ENCODE results near the gene TRIM38.

TRIM38 gene

DNA sequence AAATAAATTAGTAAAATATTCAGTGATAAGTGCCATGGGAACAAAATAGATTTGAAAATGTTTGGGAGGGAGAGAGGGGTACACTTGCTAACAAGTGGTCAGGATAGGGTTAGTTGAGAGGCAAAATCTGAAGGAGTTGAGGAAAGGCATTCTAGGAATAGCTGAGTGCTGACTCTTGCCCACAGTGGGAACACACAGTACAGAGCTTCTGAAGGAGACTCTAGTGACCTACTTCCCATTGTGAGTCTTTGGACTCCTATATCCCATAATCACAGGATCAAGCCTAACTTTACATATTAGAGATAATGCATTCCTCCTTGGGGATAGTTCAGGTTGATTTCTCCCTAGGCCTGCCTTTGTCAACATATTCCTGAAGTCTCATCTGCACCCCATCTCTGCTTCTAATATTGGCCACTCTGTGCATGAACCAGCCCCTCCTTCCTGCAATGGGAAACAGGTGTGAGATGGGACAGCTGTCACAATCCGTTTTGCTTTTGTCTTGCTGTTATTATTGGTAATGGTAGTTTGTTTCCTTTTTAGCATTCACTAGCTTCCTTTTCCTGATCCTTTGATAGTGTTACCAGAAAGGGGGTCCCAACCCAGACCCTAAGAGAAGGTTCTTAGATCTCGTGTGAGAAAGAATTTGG, 2.6 kb upstream of the TRIM38 start:
- peaks cover 26% of the 10 kb centered on the region for H3K9me3 ChIP-seq (ENCODE audit: insufficient read depth, low read depth, low read length)
- H3K4me3 ChIP-seq (ENCODE audit: low read length): no peak overlapping the region
- H3K4me1 ChIP-seq (ENCODE audit: insufficient read depth, low read length): peaks cover 8% of the 10 kb centered on the region; the same call in 1 of the 2 replicates
- H3K9ac ChIP-seq (ENCODE audit: low read depth, low read length): no peak overlapping the region
- no peaks in the 10 kb centered on the region for H3K27me3 ChIP-seq (ENCODE audit: insufficient read depth, low read length)
- H3K36me3 ChIP-seq (ENCODE audit: insufficient read depth, low read depth, low read length): no peaks in the 10 kb centered on the region
- no peak overlapping the region for H3K27ac ChIP-seq (ENCODE audit: low read length)

DNA sequence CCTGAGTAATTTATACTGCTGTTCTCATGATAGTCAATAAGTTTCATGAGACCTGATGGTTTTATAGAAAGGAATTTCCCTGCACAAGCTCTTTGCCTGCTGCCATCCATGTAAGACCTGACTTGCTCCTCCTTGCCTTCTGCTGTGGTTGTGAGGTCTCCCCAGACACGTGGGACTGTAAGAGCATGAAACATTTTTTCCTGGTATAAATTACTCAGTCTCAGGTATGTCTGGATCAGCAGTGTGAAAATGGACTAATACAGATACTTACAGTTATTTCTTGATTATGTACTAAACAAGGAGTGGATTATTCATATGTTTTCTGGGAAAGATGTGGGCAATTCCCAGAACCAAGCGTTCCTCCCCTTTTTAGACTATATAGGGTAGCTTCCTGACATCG, 1.9 kb upstream of the TRIM38 start:
- peaks cover 26% of the 10 kb centered on the region for H3K9me3 ChIP-seq (ENCODE audit: insufficient read depth, low read depth, low read length)
- H3K9ac ChIP-seq (ENCODE audit: low read depth, low read length): no peak overlapping the region
- H3K27me3 ChIP-seq (ENCODE audit: insufficient read depth, low read length): no peaks in the 10 kb centered on the region
- no peak overlapping the region for H3K4me3 ChIP-seq (ENCODE audit: low read length)
- H3K36me3 ChIP-seq (ENCODE audit: insufficient read depth, low read depth, low read length): no peaks in the 10 kb centered on the region
- H3K4me1 ChIP-seq (ENCODE audit: insufficient read depth, low read length): peaks cover 8% of the 10 kb centered on the region; the same call in 1 of the 2 replicates
- no peak overlapping the region for H3K27ac ChIP-seq (ENCODE audit: low read length)

DNA sequence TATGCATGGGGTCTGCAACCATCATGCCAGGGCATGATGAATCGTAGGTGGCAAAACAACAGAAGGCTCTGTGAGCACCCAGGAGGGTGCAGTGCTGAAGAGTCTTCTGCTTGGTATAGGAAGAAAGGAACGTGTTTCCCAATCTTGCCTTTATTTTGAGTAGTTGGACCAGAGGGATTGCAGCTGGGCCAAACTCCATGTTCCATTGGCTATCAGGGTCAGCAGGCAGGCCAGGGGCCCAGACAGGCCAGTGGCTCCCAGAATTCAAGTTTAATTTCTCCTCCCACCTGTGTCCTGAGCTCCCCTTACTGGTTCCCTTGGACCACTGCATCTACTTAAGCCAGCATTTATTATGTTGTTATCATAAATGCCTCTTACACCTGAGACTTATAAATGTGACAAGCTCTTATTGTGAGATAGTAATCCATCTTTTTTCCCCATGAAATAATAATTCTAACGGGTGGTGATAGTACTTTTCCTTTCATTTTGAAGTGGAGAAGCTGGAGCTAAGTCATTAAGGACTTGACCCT, 918 bp upstream of the TRIM38 start:
- Histone ChIP-seq H3K27ac (ENCODE audit: low read length) (no peak overlapping the region), H3K9ac (ENCODE audit: low read depth, low read length) (no peak overlapping the region), H3K9me3 (ENCODE audit: insufficient read depth, low read depth, low read length) (peaks cover 26% of the 10 kb centered on the region), H3K4me3 (ENCODE audit: low read length) (no peak overlapping the region), H3K27me3 (ENCODE audit: insufficient read depth, low read length) (no peaks in the 10 kb centered on the region), H3K36me3 (ENCODE audit: insufficient read depth, low read depth, low read length) (no peaks in the 10 kb centered on the region), H3K4me1 (ENCODE audit: insufficient read depth, low read length) (peaks cover 14% of the 10 kb centered on the region; the same call in 1 of the 2 replicates)

DNA sequence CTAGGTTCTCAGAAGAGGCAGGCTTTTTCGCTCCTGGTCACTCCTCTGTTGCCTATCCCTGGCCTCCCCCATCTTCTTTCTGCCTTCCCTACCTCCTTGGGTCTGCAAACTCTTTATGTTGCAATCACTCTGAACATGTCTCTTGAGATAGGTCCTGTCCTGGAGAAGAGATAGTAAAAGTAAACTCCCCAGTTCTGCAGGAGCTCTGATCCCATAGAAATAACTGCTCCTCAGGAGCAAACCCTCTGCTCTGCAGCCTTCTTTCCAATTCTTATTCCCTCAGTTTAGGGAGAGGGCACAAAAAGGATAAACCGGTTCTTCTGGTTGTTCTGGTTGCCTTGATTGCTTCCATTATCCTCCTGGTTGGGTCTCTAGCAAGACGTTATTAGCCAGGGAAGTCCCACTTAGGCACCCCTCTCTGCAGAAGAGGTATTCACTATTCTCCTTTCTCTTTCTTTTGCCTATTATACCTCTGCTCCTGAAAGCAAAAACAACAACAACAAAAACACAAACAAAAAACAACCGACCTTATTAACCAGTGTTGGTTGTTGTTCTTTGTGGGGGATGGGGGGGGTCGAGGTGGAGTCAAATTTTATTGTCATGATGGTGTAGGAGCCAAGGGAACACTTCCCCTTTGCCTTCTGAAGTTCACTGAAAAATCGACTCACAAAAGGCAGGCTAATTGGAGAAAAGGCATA, 973 bp downstream of the TRIM38 start:
- Histone ChIP-seq H3K9ac (ENCODE audit: low read depth, low read length) (no peak overlapping the region), H3K36me3 (ENCODE audit: insufficient read depth, low read depth, low read length) (no peaks in the 10 kb centered on the region), H3K4me1 (ENCODE audit: insufficient read depth, low read length) (peaks cover 14% of the 10 kb centered on the region; the same call in 1 of the 2 replicates), H3K9me3 (ENCODE audit: insufficient read depth, low read depth, low read length) (peaks cover 22% of the 10 kb centered on the region), H3K27ac (ENCODE audit: low read length) (no peak overlapping the region), H3K27me3 (ENCODE audit: insufficient read depth, low read length) (no peaks in the 10 kb centered on the region), H3K4me3 (ENCODE audit: low read length) (peak overlapping the region; percentile 39)

DNA sequence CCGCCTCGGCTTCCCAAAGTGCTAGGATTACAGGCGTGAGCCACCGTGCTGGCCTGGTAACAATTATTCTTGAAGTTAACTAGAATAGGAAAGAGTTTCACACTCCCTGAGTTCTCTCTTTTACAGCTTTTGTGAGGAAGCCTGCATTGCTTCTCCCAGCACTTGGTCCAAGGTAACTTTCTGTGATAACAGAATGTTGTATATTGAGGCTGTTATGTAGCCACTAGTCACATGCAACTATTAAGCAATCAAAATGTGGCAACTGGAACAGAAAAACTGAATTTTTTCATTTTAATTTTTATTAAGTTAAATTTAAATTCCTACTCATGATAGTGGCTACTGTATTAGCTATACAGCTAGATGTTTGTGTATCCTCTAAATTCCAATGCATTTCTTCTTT, 2.5 kb downstream of the TRIM38 start:
- H3K36me3 ChIP-seq (ENCODE audit: insufficient read depth, low read depth, low read length): no peaks in the 10 kb centered on the region
- no peak overlapping the region for H3K27ac ChIP-seq (ENCODE audit: low read length)
- no peak overlapping the region for H3K4me3 ChIP-seq (ENCODE audit: low read length)
- peaks cover 14% of the 10 kb centered on the region; the same call in 1 of the 2 replicates for H3K4me1 ChIP-seq (ENCODE audit: insufficient read depth, low read length)
- H3K9ac ChIP-seq (ENCODE audit: low read depth, low read length): no peak overlapping the region
- H3K9me3 ChIP-seq (ENCODE audit: insufficient read depth, low read depth, low read length): peaks cover 10% of the 10 kb centered on the region; the same call in 1 of the 2 replicates
- H3K27me3 ChIP-seq (ENCODE audit: insufficient read depth, low read length): no peaks in the 10 kb centered on the region

DNA sequence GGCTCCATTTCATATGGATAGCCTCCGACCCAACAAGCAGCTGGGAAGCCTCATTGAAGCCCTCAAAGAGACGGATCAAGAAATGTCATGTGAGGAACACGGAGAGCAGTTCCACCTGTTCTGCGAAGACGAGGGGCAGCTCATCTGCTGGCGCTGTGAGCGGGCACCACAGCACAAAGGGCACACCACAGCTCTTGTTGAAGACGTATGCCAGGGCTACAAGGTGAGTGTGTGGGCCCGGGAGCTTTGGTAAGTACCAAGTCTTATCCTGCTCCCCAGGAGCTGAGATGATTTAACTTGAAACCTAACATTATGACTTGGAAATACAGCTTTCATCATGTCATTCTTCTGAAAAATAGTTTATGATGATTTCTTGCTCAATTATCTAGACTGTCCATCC, 4.1 kb downstream of the TRIM38 start:
- no peaks in the 10 kb centered on the region; the same call in 1 of the 2 replicates for H3K36me3 ChIP-seq (ENCODE audit: insufficient read depth, low read depth, low read length)
- no peak overlapping the region for H3K9ac ChIP-seq (ENCODE audit: low read depth, low read length)
- H3K27me3 ChIP-seq (ENCODE audit: insufficient read depth, low read length): no peaks in the 10 kb centered on the region
- no peaks in the 10 kb centered on the region for H3K9me3 ChIP-seq (ENCODE audit: insufficient read depth, low read depth, low read length)
- H3K4me1 ChIP-seq (ENCODE audit: insufficient read depth, low read length): peaks cover 14% of the 10 kb centered on the region
- no peak overlapping the region for H3K27ac ChIP-seq (ENCODE audit: low read length)
- H3K4me3 ChIP-seq (ENCODE audit: low read length): no peak overlapping the region

DNA sequence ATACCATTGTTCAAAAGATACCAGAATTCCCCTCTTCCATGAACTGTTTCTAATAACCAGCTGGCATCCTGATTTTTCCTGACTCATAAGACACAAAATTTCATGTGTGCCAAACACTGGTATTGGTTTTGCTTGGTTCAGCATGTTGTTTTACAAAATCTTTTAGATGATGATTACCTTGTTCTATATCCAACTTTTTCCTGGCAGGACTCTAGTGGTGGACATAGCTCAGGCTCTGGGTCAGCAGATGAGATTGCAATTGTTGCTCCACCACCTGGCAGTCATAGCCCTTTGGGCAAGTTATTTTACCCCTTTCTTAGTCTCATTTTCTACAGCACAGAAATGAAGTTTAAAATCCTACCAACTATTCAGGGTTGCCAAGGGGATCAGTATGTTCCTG, 6.2 kb downstream of the TRIM38 start:
- Histone ChIP-seq H3K9ac (ENCODE audit: low read depth, low read length) (no peak overlapping the region), H3K27ac (ENCODE audit: low read length) (no peak overlapping the region), H3K4me1 (ENCODE audit: insufficient read depth, low read length) (peaks cover 9% of the 10 kb centered on the region), H3K27me3 (ENCODE audit: insufficient read depth, low read length) (no peaks in the 10 kb centered on the region), H3K36me3 (ENCODE audit: insufficient read depth, low read depth, low read length) (peaks cover 9% of the 10 kb centered on the region; the same call in 1 of the 2 replicates), H3K9me3 (ENCODE audit: insufficient read depth, low read depth, low read length) (no peaks in the 10 kb centered on the region), H3K4me3 (ENCODE audit: low read length) (no peak overlapping the region)

DNA sequence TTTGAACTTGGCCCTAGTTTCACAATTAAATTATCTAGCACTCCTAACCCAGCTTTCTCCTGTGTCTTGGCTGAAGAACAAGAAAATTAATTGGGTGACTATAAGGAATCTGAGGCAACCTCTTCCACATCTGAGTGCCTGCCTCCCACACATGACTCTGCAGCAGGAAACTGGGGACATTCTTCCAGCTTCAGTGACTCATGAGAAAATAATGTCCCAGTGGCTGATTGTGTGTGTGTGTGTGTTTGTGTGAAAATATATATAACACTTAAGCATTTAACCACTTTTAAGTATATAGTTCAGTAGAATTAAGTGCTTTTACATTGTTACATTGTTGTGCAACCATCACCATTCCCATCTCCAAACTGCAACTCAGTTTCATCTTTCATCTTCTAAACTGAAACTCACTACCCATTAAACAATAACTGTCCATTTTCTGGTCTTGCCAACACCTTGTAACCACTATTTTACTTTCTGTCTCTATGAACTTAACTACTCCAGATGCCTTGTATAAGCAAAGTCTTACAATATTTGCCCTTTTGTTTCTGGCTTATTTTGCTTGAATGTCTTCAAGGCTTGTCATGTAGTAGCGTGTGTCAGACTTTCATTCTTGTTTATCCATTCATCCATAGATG, 8.7 kb downstream of the TRIM38 start:
- Histone ChIP-seq H3K9me3 (ENCODE audit: insufficient read depth, low read depth, low read length) (no peaks in the 10 kb centered on the region), H3K4me1 (ENCODE audit: insufficient read depth, low read length) (peaks cover 5% of the 10 kb centered on the region), H3K36me3 (ENCODE audit: insufficient read depth, low read depth, low read length) (peaks cover 9% of the 10 kb centered on the region; the same call in 1 of the 2 replicates), H3K27ac (ENCODE audit: low read length) (no peak overlapping the region), H3K4me3 (ENCODE audit: low read length) (no peak overlapping the region), H3K27me3 (ENCODE audit: insufficient read depth, low read length) (no peaks in the 10 kb centered on the region), H3K9ac (ENCODE audit: low read depth, low read length) (no peak overlapping the region)

DNA sequence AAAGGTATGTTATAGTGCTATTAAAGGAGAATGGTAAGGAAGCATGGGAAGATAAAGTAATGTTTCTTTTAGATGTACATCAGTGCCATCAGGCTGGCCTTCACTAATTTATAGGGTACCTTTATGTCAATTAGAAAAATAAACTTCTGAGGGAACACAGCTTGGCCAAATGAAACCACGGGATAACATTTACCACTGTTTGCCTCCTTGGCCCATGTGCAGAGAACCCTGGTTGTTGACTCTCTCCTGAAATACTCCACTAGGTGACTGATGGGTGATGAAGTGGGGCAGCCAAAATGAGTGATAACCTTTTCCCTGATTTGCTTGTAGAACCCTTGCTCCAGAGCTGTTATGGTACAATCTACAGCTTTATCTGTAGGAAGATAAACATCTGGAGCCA, 9.5 kb downstream of the TRIM38 start:
- Histone ChIP-seq H3K27ac (ENCODE audit: low read length) (no peak overlapping the region), H3K36me3 (ENCODE audit: insufficient read depth, low read depth, low read length) (peaks cover 9% of the 10 kb centered on the region; the same call in 1 of the 2 replicates), H3K27me3 (ENCODE audit: insufficient read depth, low read length) (no peaks in the 10 kb centered on the region), H3K9me3 (ENCODE audit: insufficient read depth, low read depth, low read length) (no peaks in the 10 kb centered on the region), H3K4me1 (ENCODE audit: insufficient read depth, low read length) (peaks cover 3% of the 10 kb centered on the region; the same call in 1 of the 2 replicates), H3K4me3 (ENCODE audit: low read length) (no peak overlapping the region), H3K9ac (ENCODE audit: low read depth, low read length) (no peak overlapping the region)

DNA sequence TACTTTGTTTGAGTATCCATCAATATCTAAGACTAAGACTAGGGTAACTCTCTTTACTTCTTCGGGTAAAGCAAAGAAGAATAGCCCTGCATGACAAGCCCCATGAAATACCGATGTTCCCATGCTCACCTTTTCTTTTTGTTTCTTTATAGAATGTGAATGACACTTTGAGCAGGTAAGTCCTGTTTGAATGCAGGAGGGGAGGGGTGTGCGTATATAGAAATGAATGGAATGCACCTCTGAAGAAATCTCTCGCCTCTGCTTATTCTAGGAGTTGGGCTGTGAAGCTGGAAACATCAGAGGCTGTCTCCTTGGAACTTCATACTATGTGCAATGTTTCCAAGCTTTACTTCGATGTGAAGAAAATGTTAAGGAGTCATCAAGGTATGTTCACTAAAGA, 10.3 kb downstream of the TRIM38 start:
- Histone ChIP-seq H3K27me3 (ENCODE audit: insufficient read depth, low read length) (no peaks in the 10 kb centered on the region), H3K4me1 (ENCODE audit: insufficient read depth, low read length) (peaks cover 3% of the 10 kb centered on the region; the same call in 1 of the 2 replicates), H3K9ac (ENCODE audit: low read depth, low read length) (no peak overlapping the region), H3K36me3 (ENCODE audit: insufficient read depth, low read depth, low read length) (peaks cover 9% of the 10 kb centered on the region; the same call in 1 of the 2 replicates), H3K4me3 (ENCODE audit: low read length) (no peak overlapping the region), H3K9me3 (ENCODE audit: insufficient read depth, low read depth, low read length) (no peaks in the 10 kb centered on the region), H3K27ac (ENCODE audit: low read length) (no peak overlapping the region)

DNA sequence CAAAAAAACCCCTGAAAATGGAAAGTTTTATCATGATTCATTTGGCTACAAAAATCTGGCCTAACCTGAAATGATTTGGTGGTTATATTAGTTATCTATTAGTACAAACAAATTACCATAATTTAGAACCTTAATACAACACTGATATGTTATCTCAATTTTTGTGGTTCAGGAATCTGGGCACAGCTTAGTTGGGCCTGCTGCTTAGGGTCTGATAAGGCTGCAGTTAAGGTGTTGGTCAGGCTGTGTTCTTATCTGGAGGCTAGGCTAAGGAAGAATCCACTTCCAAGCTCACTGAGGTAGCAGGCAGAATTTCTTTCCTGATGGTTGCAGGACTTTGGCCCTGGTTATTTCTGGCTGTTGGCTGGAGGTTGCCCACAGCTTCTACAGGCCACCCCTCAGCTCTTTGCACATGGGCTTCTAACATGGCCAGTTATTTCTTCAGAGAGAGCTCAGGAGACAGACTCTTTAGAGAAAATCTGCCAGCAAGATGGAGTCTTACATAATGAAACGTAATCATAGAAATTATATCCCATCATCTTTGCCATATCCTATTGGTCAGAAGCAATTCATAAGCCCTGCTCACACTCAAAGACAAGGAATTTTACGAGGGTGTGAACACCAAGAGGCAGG, 11.4 kb downstream of the TRIM38 start:
- no peak overlapping the region for H3K4me3 ChIP-seq (ENCODE audit: low read length)

More for the DNA sequence above, 11.4 kb downstream of the TRIM38 start:
- Histone ChIP-seq H3K9ac (ENCODE audit: low read depth, low read length) (no peak overlapping the region), H3K9me3 (ENCODE audit: insufficient read depth, low read depth, low read length) (no peaks in the 10 kb centered on the region), H3K27ac (ENCODE audit: low read length) (no peak overlapping the region), H3K27me3 (ENCODE audit: insufficient read depth, low read length) (no peaks in the 10 kb centered on the region), H3K36me3 (ENCODE audit: insufficient read depth, low read depth, low read length) (peaks cover 9% of the 10 kb centered on the region; the same call in 1 of the 2 replicates), H3K4me1 (ENCODE audit: insufficient read depth, low read length) (peaks cover 3% of the 10 kb centered on the region; the same call in 1 of the 2 replicates)

Measured in iPS-20b (cell line).